Stimulated activated naive B cell treated with anti-CD40 and anti-IgM and Interleukin-4, amounts not matched to agents 10 μg/mL and 1 μg/mL and 100 μg/mL, for 72 hours (primary cell): ENCODE results near the gene RGN.
"Not testable (repeated sequence)": the region's sequence is repeated elsewhere in the genome, so short reads cannot be mapped to it uniquely, and the experiment has no call there.

Experiments
- ATAC-seq, 2 donors: fragments of 150-1000 bp; cut with Tn5 transposase; replicated peaks; 2 replicates each; pipeline ENCODE4 v1.10.0; 2021; ENCODE audit warnings: moderate library complexity in 1 of 2
- DNase-seq: peaks from one replicate; pipeline ENCODE4 v3.0.0; 2021
- H3K27ac Mint-ChIP-seq: one replicate; pipeline ENCODE4 v1.8.0; 2022; ENCODE audit warnings: mild to moderate bottlenecking, mixed read lengths
- H3K27me3 Mint-ChIP-seq, 2 donors: one replicate each; pipeline ENCODE4 v1.8.0; 2022; ENCODE audit warnings: mixed read lengths in 2 of 2
- H3K36me3 Mint-ChIP-seq, 2 donors: one replicate each; pipeline ENCODE4 v1.8.0; 2022; ENCODE audit warnings: mixed read lengths in 2 of 2, mild to moderate bottlenecking in 1 of 2
- H3K4me1 Mint-ChIP-seq, 2 donors: one replicate each; pipeline ENCODE4 v1.8.0; 2022; ENCODE audit warnings: mixed read lengths in 2 of 2, mild to moderate bottlenecking in 1 of 2
- H3K4me3 Mint-ChIP-seq, 2 donors: one replicate each; pipeline ENCODE4 v1.8.0; 2022; ENCODE audit warnings: mild to moderate bottlenecking in 2 of 2, mixed read lengths in 2 of 2, moderate library complexity in 1 of 2
- H3K9me3 Mint-ChIP-seq, 2 donors: one replicate each; pipeline ENCODE4 v1.8.0; 2022; ENCODE audit warnings: mixed read lengths in 2 of 2, mild to moderate bottlenecking in 1 of 2

Gene RGN

DNA sequence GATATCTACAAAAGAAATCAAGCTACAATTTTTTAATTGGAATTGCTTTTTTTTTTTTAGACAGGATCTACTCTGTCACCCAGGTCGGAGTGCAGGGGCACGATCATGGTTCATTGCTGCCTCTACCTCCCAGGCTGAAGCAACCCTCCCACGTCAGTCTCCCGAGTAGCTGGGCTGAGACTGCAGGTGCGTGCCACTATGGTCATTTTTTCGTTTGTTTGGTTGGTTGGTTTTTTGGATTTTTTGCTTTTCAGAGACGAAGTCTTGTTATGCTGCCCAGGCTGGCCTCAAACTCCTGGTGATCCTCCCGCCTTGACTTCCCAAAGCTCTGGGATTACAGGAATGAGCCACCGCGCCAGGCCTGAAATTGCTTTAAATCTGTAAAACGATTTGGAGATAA, 15.6 kb downstream of the RGN start:
- peaks cover 0 to under 1% of the 10 kb centered on the region in 2 donors for H3K36me3 Mint-ChIP-seq
- ATAC-seq (no peak), DNase-seq (no peak)
- no peak overlapping the region for H3K4me3 Mint-ChIP-seq
- H3K27me3 Mint-ChIP-seq, result peaks cover 0 to 6% of the 10 kb centered on the region in 2 donors
- H3K4me1 Mint-ChIP-seq, result peaks cover 0 to 7% of the 10 kb centered on the region in 2 donors
- no peaks in the 10 kb centered on the region for H3K9me3 Mint-ChIP-seq
- H3K27ac Mint-ChIP-seq, result no peak overlapping the region

DNA sequence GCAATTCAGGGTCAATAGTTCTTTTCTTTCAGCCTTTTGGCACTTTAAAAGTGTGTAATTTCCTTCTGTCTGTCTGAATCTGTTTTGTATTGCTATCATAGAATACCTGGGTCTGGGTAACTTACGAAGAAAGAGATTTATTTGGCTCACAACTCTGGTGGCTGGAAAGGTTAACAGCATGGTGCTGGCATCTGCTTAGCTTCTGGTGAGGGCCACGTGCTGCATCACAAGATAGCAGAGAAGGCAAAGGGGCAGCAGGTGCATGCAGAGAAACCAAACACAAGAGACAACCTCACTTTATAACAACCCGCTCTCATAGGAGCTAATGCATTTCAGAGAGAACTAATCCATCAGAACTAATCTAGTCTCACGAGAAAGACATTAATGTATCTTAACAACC, 18.8 kb downstream of the RGN start:
- Mint-ChIP-seq H3K27ac (no peak overlapping the region), H3K4me1 (no peaks in the 10 kb centered on the region), H3K27me3 (peaks cover 0 to 11% of the 10 kb centered on the region in 2 donors), H3K36me3 (peaks cover 6 to 7% of the 10 kb centered on the region in 2 donors), H3K4me3 (no peak overlapping the region), H3K9me3 (no peaks in the 10 kb centered on the region)
- no peak for DNase-seq
- no peak for ATAC-seq

DNA sequence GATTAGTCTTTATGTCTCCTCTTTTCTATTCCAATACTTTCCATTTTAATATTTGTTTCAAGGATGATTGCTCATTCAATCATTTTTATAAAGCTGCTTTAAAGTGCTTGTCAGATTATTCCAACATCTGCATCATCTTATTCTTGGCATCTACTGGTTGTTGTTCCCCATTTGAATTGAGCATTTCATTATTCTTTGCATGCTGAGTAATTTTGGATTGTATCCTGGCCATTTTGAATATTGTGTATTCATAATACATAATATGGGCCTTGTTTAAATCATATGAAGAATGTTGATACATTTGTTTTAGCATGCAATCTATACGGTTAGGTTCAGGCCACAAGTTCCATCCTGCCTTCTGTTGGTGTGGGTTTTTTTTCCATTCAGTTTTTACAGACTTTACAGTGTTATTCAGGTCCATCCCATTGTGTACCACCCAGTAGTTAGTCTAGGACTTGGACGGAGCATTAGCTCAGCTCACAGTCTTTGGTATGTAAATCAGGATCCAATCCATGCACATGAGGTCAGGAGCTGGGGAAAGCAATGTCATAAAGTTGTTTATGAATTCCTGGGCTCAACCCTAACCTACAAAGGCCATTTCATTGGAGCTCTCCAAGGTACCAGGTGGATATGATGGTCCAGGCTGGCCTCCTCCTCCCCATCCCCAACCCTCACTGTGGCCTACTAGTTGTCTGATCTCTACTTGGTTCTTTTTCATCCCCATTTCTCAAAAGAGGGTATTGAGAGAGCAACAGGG, 20.3 kb downstream of the RGN start:
- Mint-ChIP-seq H3K27me3 (peaks cover 0 to 11% of the 10 kb centered on the region in 2 donors), H3K36me3 (peaks cover 6 to 7% of the 10 kb centered on the region in 2 donors), H3K4me1 (no peaks in the 10 kb centered on the region), H3K4me3 (no peak overlapping the region), H3K27ac (no peak overlapping the region), H3K9me3 (no peaks in the 10 kb centered on the region)
- ATAC-seq (no peak), DNase-seq (no peak)

- Mint-ChIP-seq H3K9me3 (no peaks in the 10 kb centered on the region), H3K4me3 (no peak overlapping the region), H3K27me3 (peaks cover 0 to 15% of the 10 kb centered on the region in 2 donors), H3K36me3 (peaks cover 7 to 8% of the 10 kb centered on the region in 2 donors), H3K4me1 (no peaks in the 10 kb centered on the region), H3K27ac (no peak overlapping the region)
- no peak for DNase-seq
- ATAC-seq, result no peak
These were observed 23.0 kb downstream of the RGN start for GRCh38 chrX:47101206-47101605.

DNA sequence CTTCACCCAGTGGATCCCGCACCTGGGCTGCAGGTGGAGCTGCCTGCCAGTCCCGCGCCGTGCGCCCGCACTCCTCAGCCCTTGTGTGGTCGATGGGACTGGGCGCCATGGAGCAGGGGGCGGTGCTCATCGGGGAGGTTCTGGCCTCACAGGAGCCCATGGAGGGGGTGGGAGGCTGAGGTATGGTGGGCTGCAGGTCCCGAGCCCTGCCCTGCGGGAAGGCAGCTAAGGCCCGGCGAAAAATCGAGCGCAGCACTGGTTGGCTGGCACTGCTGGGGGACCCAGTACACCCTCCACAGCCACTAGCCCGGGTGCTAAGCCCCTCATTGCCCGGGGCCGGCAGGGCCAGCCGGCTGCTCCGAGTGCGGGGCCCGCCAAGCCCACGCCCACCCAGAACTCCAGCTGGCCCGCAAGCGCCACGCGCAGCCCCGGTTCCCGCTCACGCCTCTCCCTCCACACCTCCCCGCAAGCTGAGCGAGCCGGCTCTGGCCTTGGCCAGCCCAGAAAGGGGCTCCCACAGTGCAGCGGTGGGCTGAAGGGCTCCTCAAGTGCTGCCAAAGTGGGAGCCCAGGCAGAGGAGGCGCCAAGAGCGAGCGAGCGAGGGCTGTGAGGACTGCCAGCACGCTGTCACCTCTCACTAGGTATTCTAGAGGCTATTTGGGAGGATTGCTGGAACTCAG, 32.8 kb downstream of the RGN start:
- not testable (repeated sequence) for H3K27ac Mint-ChIP-seq, H3K4me1 Mint-ChIP-seq, H3K9me3 Mint-ChIP-seq, H3K27me3 Mint-ChIP-seq, ATAC-seq, H3K4me3 Mint-ChIP-seq, DNase-seq
- H3K36me3 Mint-ChIP-seq, result peaks cover 0 to 11% of the 10 kb centered on the region in 2 donors

DNA sequence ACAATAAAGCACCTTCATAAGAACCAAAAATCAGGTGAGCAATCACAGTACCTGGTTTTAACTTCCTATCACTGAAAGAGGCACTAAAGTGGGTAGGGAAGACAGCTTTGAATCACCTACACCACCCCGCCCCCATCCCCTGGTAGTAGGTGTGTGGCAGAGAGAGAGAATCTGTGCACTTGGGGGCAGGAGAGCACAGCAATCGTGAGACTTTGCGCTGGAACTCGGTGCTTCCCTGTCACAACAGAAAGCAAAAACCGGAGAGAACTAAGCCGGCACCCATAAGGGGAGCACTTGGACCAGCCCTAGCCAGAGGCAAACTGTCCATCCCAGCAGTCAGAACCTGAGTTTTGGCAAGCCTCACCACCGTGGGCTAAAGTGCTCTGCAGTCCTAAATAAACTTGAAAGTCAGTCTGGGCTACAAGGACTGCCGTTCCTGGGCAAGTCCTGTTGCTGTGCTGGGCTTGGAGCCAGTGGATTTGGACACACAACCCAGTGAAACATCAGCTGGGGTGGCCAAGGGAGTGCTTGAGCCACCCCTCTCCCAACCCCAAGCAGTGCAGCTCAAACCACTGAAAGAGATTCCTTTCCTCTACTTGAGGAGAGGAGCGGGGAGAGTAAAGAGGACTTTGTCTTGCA, 34.2 kb downstream of the RGN start:
- Mint-ChIP-seq H3K27ac (no peak overlapping the region), H3K27me3 (no peaks in the 10 kb centered on the region), H3K36me3 (peaks cover 0 to 11% of the 10 kb centered on the region in 2 donors), H3K4me1 (no peaks in the 10 kb centered on the region), H3K4me3 (no peak overlapping the region), H3K9me3 (peaks cover 0 to 5% of the 10 kb centered on the region in 2 donors)
- DNase-seq (no peak), ATAC-seq (no peak)

DNA sequence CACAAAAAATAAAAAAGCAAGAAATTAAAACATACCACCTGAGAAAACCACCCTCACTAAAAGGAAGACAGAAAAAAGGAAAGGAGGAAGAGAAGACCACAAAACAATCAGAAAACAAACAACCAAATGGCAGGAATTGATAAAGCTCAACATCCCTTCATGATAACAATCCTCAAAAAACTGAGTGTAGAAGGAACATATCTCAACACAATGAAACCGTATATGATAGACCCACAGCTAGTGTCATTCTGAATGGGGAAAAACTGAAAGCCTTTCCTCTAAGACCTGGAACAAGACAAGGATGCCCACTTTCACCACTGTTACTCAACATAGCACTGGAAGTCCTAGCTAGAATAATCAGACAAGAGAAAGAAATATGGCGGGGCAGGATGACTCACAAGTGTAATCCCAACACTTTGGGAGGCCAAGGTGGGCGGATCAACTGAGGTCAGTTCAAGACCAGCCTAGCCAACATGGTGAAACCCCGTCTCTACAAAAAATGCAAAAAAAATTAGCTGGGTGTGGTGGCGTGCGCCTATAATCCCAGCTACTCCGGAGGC, 38.4 kb downstream of the RGN start:
- not testable (repeated sequence) for ATAC-seq, H3K4me3 Mint-ChIP-seq, H3K9me3 Mint-ChIP-seq, H3K27ac Mint-ChIP-seq, DNase-seq, H3K27me3 Mint-ChIP-seq, H3K4me1 Mint-ChIP-seq
- peaks cover 0 to 11% of the 10 kb centered on the region in 2 donors for H3K36me3 Mint-ChIP-seq

- H3K4me3 Mint-ChIP-seq, H3K36me3 Mint-ChIP-seq, ATAC-seq, DNase-seq, H3K27me3 Mint-ChIP-seq, H3K4me1 Mint-ChIP-seq, H3K9me3 Mint-ChIP-seq: not testable (repeated sequence)
- H3K27ac Mint-ChIP-seq, result peak overlapping the region; percentile 68
These were observed 46.2 kb downstream of the RGN start for GRCh38 chrX:47124466-47124865.

- DNase-seq (peak; percentile 87), ATAC-seq (peak; percentile 98 to 99)
- Mint-ChIP-seq H3K36me3 (no peaks in the 10 kb centered on the region), H3K27me3 (no peaks in the 10 kb centered on the region), H3K4me3 (peak overlapping the region; percentile 91 to 99), H3K4me1 (peaks cover 0 to 4% of the 10 kb centered on the region in 2 donors), H3K9me3 (no peaks in the 10 kb centered on the region), H3K27ac (peak overlapping the region; percentile 92)
These were observed 51.1 kb downstream of the RGN start for GRCh38 chrX:47129157-47129898.

GRCh38 chrX:47129899-47130358, 51.7 kb downstream of the RGN start:
- no peak for DNase-seq
- Mint-ChIP-seq H3K27me3 (no peaks in the 10 kb centered on the region), H3K4me3 (peak overlapping the region; percentile 29 to 99), H3K9me3 (no peaks in the 10 kb centered on the region), H3K27ac (no peak overlapping the region), H3K4me1 (peaks cover 0 to 2% of the 10 kb centered on the region in 2 donors), H3K36me3 (no peaks in the 10 kb centered on the region)
- ATAC-seq, result no peak

GRCh38 chrX:47133493-47133892, 55.2 kb downstream of the RGN start:
- H3K4me1 Mint-ChIP-seq, result no peaks in the 10 kb centered on the region
- no peaks in the 10 kb centered on the region for H3K27me3 Mint-ChIP-seq
- no peak overlapping the region for H3K4me3 Mint-ChIP-seq
- H3K27ac Mint-ChIP-seq, result no peak overlapping the region
- no peak for DNase-seq
- ATAC-seq, result no peak
- H3K9me3 Mint-ChIP-seq, result no peaks in the 10 kb centered on the region
- H3K36me3 Mint-ChIP-seq, result no peaks in the 10 kb centered on the region

GRCh38 chrX:47135650-47136049, 57.4 kb downstream of the RGN start:
- H3K27me3 Mint-ChIP-seq, H3K36me3 Mint-ChIP-seq, H3K4me3 Mint-ChIP-seq: not testable (repeated sequence)

GRCh38 chrX:47138171-47138570, 59.9 kb downstream of the RGN start:
- H3K27ac Mint-ChIP-seq, result peak overlapping the region; percentile 60
- H3K4me3 Mint-ChIP-seq, result no peak overlapping the region
- peaks cover 2 to 10% of the 10 kb centered on the region in 2 donors for H3K4me1 Mint-ChIP-seq
- DNase-seq (no peak), ATAC-seq (no peak)
- H3K36me3 Mint-ChIP-seq, result peaks cover 20 to 23% of the 10 kb centered on the region in 2 donors
- H3K9me3 Mint-ChIP-seq, result no peaks in the 10 kb centered on the region
- no peaks in the 10 kb centered on the region for H3K27me3 Mint-ChIP-seq

More at GRCh38 chrX:47135650-47136049, 57.4 kb downstream of the RGN start:
- H3K9me3 Mint-ChIP-seq, H3K4me1 Mint-ChIP-seq, H3K27ac Mint-ChIP-seq, DNase-seq, ATAC-seq: not testable (repeated sequence)
